VCaP (cell line): Measurements from ENCODE around the gene AKAP13.
A peak's percentile ranks its signal among the peaks of the same experiment; 100 is the strongest.

Experiments used
- H3K27ac ChIP-seq: fragments of 450-650 bp; 2 replicates; pipeline ENCODE4 v1.5.1; 2017
- TF ChIP-seq, protein P1 (sequence below): fragments of 450-650 bp; conservative IDR thresholded peaks from 2 replicates; pipeline ENCODE4 v1.5.1; 2017; ENCODE audit warnings: mild to moderate bottlenecking, moderate library complexity

Gene AKAP13

DNA sequence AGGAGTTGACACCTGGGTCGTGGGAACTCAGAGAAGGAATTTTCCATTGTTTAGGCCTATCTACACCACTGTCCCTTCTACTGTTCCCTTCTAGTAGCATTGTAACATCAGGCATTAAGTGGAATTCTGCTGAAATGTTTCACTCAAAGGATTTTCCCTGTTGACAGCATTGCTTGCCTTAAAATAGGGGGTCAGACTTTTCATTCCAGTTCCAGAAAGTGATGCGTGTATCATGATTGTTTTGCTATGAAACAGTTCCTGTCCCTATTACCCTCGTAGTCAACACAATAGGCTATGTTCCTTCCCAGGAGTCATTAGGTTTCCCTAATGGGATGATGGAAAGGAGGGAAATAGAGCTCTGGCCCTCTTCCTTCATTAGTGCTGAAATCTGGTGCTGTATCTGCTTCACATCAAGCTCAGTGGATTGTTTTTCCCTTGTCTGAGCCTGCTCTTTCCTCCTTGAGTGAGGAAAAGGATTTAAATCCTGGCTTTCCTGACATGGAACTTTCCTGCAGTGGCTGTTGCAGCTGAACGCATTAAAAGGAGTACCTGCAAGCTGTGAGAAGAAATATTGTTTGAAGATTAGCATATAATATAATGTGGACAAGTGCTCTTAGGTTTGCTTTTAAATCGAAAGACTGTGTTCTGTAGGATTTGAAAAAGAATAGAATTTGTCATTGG lies 218.5 kb downstream of the AKAP13 start:
- TF ChIP-seq, protein P1, sequence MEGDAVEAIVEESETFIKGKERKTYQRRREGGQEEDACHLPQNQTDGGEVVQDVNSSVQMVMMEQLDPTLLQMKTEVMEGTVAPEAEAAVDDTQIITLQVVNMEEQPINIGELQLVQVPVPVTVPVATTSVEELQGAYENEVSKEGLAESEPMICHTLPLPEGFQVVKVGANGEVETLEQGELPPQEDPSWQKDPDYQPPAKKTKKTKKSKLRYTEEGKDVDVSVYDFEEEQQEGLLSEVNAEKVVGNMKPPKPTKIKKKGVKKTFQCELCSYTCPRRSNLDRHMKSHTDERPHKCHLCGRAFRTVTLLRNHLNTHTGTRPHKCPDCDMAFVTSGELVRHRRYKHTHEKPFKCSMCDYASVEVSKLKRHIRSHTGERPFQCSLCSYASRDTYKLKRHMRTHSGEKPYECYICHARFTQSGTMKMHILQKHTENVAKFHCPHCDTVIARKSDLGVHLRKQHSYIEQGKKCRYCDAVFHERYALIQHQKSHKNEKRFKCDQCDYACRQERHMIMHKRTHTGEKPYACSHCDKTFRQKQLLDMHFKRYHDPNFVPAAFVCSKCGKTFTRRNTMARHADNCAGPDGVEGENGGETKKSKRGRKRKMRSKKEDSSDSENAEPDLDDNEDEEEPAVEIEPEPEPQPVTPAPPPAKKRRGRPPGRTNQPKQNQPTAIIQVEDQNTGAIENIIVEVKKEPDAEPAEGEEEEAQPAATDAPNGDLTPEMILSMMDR, result no peak
- no peak overlapping the region for H3K27ac ChIP-seq

DNA sequence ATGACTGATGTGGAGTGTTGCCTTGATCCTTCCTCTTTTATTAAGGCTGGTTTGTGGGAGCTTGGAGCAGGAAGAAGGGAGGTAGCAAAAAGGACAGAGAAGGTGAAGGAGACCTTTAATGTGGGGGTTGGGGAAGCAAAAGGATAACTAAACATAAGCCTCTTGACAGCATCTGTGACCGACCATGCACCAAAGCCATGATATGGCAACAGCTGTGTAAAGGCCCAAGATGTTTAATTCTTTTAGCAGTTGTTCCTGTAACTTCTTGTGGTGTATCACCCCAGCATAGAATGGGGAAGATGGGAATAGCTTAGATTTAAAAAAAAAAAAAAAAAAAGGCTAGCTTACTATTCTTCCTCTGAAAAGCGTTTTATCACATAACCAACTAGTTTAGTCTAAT lies 219.6 kb downstream of the AKAP13 start:
- H3K27ac ChIP-seq, result no peak overlapping the region

DNA sequence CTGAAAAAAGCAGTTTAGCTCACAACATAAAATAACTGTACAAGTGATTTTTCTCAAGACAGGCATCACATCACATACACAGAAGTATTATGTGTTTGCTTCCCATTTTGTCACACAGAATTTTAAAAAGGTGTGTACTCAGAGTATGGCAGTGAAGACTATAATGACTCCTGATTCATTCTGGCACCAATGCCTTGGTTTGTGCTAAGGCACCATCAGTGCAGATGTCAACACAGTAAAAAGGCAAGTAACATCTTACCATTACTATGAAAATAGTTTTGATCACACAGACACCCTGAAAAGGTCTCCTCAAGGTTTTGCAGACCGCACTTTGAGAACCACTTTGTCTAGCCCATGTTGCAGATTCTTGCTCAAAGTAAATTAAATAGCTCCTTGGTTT lies 222.8 kb downstream of the AKAP13 start:
- no peak overlapping the region for H3K27ac ChIP-seq
- TF ChIP-seq, protein P1, result no peak

More for the DNA sequence above, 219.6 kb downstream of the AKAP13 start:
- TF ChIP-seq, protein P1, result no peak

DNA sequence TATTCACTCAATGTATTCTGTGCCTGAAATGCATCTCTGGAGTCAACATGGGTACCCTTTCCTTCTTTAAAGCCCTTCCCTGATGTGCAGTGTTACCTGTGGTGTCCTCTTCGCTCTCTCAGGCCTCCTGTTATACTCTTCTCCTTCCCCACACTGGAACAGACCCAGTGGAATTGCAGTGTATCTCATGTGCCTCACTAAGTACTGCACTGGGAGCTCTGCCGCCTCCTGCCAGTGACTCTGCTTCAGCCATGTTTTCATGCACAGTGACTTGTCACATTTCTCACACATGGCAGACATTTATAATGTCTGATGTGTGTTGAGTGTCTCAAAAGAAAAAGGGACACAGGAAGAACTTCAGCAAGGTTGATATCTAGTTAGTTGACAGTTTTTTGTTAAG lies 223.3 kb downstream of the AKAP13 start:
- TF ChIP-seq, protein P1, result no peak
- H3K27ac ChIP-seq, result no peak overlapping the region

DNA sequence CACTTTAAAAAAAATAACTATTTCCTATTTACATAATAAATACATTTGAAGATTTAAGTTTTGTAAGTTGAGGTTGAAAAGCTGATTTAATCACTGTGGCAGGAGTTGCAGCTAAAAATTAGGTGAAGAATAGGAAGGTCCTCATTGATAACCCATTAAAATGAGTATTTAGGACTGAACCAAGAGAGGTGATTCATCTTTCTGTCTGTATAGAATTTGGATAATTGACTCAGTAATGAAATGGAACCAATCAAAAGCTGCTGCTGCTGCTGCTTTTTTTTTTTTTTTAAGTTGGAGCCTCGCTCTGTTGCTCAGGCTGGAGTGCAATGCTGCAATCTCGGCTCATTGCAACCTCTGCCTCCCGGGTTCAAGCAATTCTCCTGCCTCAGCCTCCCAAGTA lies 223.8 kb downstream of the AKAP13 start:
- no peak overlapping the region for H3K27ac ChIP-seq
- TF ChIP-seq, protein P1, result no peak

DNA sequence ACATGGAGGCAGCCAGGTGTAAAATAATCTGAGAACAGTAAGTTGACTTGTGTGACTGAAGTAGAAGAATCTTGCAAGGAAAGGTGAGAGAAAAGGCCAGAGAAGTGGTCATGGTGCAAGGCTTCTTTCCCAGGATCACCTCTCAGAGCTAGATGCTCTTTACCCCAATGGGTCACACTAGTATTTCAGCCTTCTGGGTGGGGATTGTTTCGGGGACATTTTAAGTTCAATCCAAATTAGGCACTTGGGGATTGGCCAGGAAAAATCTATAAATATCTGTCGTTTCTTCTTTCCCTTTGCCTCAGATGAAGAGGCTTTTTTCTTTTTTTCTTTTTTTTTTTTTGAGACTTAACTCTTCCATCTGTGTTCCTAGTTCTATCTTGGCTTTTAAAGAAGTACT lies 226.3 kb downstream of the AKAP13 start:
- peak overlapping the region; percentile 24 for H3K27ac ChIP-seq
- TF ChIP-seq, protein P1, result no peak

DNA sequence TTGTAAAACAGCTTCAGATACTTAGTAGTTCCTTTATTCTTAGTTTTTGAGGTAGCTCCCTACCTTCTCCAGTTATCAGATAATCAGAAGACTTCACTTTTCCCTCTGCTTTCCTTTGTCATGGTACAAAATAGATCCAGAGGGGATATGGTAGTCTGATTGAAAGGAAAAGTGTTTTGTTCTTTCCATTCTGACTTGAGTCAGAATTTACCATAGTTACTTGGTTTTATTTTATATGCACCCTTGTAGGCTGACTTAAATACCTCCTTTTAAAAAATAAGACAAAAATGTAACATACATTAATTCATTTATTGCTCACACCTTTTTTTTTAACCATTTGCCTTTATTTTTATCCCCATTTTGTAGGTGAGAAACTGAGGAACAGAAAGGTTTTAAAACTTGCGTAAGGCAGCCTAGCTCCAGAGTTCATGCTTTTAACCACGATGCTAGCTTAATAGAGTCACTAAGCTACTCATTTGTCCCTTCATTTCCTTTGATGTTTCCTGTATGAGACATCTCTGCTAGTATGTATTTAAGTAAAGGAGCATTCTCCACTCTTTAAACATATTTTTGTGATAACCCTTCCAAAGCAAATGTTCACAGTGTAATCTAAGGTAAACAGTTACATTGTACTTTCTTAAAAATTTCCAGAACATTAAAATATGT lies 226.9 kb downstream of the AKAP13 start:
- peak overlapping the region; percentile 24 for H3K27ac ChIP-seq
- TF ChIP-seq, protein P1, result no peak
